GM12874 (cell line): ENCODE measurements around the gene DNAH3.

Source experiments
- CTCF ChIP-seq: IDR thresholded peaks from 2 replicates; pipeline ENCODE4 v1.5.1; 2011; ENCODE audit warnings: low read depth, mild to moderate bottlenecking, control low read depth, low read length, moderate library complexity; ENCODE audit not compliant: insufficient read depth

DNAH3 gene

GRCh38 chr16:20940871-20941635, 209.6 kb downstream of the DNAH3 start:
- no peak for TF ChIP-seq CTCF

- no peak for TF ChIP-seq CTCF
Measured at GRCh38 chr16:20939611-20940010, 211.0 kb downstream of the DNAH3 start.

- TF ChIP-seq CTCF, result no peak
Measured at GRCh38 chr16:20938426-20938825, 212.2 kb downstream of the DNAH3 start.

- TF ChIP-seq CTCF, result no peak
Measured at GRCh38 chr16:20937736-20938135, 212.9 kb downstream of the DNAH3 start.

GRCh38 chr16:20933589-20933988, 217.1 kb downstream of the DNAH3 start:
- TF ChIP-seq CTCF, result no peak

- no peak for TF ChIP-seq CTCF
Measured at GRCh38 chr16:20931066-20931600, 219.5 kb downstream of the DNAH3 start.

- TF ChIP-seq CTCF, result no peak
Measured at GRCh38 chr16:20930365-20930690, 220.3 kb downstream of the DNAH3 start.
